HCT116 (cell line): Measurements from ENCODE around the gene ZNF135. TPM values are rescaled to one million over a fixed set of nuclear protein-coding genes. Genes with fewer than 3 reads are reported as not detected.

ENCODE experiments used
- ATAC-seq: fragments of 200-7000 bp; cut with Tn5 transposase; 2 replicates; pipeline ENCODE4 v1.9.1; 2020; ENCODE audit warnings: mild to moderate bottlenecking, moderate library complexity
- BruUV-seq: library from RNA; stranded (reverse); fragments of 400-500 nt; replicated peaks from 2 replicates; lab custom pipeline; 2021; lab: Mats Ljungman, UMichigan
- CTCF ChIA-PET: fragments of 300-600 bp; sonication (Branson Sonifier 250); formaldehyde crosslinking; loops from one replicate; lab custom pipeline; 2021; ENCODE audit warnings: antibody characterized with exemption; lab: Charles Lee
- POLR2A ChIA-PET: fragments of 300-600, 350-600 bp; sonication (Branson Sonifier 250); formaldehyde crosslinking; loops from one replicate; lab custom pipeline; 2021; ENCODE audit warnings: antibody characterized with exemption; lab: Charles Lee
- RAD21 ChIA-PET, 2 experiments: fragments of 300-600 bp; sonication (Branson Sonifier 250); formaldehyde crosslinking; loops; one replicate each; lab custom pipeline; 2023; ENCODE audit warnings: low total read pairs in 2 of 2; ENCODE audit not compliant: uncharacterized antibody in 2 of 2, unreplicated experiment in 2 of 2, low non-redundant PET in 1 of 2; lab: Charles Lee
- DNase-seq: peaks from one replicate; pipeline ENCODE4 v3.0.0-alpha.2; 2010; ENCODE audit warnings: low read depth, low spot score
- H2AFZ ChIP-seq: fragments of 200-600 bp; shearing (Covaris generic), sonication (generic); 2 replicates; pipeline ENCODE4 v1.6.1; 2017; ENCODE audit warnings: low read depth, mixed run types, mixed read lengths, antibody characterized with exemption, low read length; ENCODE audit not compliant: poor library complexity, severe bottlenecking
- H3K27ac ChIP-seq: 2 replicates; pipeline ENCODE4 v1.5.1; 2012; ENCODE audit warnings: low read depth, low read length
- H3K27me3 ChIP-seq: fragments of 200-600 bp; sonication (generic); 2 replicates; pipeline ENCODE4 v1.6.1; 2016; ENCODE audit warnings: mixed run types, low read length, mixed read lengths; ENCODE audit not compliant: insufficient read depth
- H3K36me3 ChIP-seq, 2 experiments: fragments of 200-500 bp in 1 of 2; fragments of 200-600 bp in 1 of 2; sonication (Bioruptor generic) in 1 of 2; sonication (generic) in 1 of 2; 2 replicates each; pipeline versions ENCODE4 v1.5.1 to v1.6.1; 2014 to 2016; ENCODE audit warnings: low read length in 2 of 2, inconsistent platforms in 1 of 2, mixed read lengths in 1 of 2, mixed run types in 1 of 2; ENCODE audit not compliant: insufficient read depth in 2 of 2, control insufficient read depth in 1 of 2
- H3K4me1 ChIP-seq, 2 experiments: fragments of 200-600 bp in 1 of 2; sonication (generic) in 1 of 2; 2 replicates each; pipeline versions ENCODE4 v1.5.1 to v1.6.1; 2012 to 2017; ENCODE audit warnings: low read length in 2 of 2, inconsistent platforms in 1 of 2, mild to moderate bottlenecking in 1 of 2, mixed read lengths in 1 of 2, mixed run types in 1 of 2, moderate library complexity in 1 of 2; ENCODE audit not compliant: insufficient read depth in 2 of 2, control insufficient read depth in 1 of 2
- H3K4me2 ChIP-seq: fragments of 200-600 bp; sonication (generic); 2 replicates; pipeline ENCODE4 v1.6.1; 2017; ENCODE audit warnings: mixed run types, low read length, mixed read lengths
- H3K4me3 ChIP-seq, 2 experiments: fragments of 200-600 bp in 1 of 2; sonication (generic) in 1 of 2; replicated peaks in 1 of 2; 2 replicates each; pipeline ENCODE4 v1.5.1; 2011 to 2016; ENCODE audit warnings: low read length in 2 of 2, control low read depth in 1 of 2, low read depth in 1 of 2, mild to moderate bottlenecking in 1 of 2, mixed read lengths in 1 of 2, mixed run types in 1 of 2
- H3K79me2 ChIP-seq: fragments of 200-600 bp; sonication (generic); 2 replicates; pipeline ENCODE4 v1.6.1; 2017; ENCODE audit warnings: mild to moderate bottlenecking, mixed run types, low read length, moderate library complexity, mixed read lengths; ENCODE audit not compliant: insufficient read depth
- H3K9ac ChIP-seq: fragments of 200-600 bp; sonication (generic); 2 replicates; pipeline ENCODE4 v1.6.1; 2016; ENCODE audit warnings: low read length, mixed read lengths
- H3K9me2 ChIP-seq: fragments of 200-600 bp; sonication (generic), shearing (Covaris generic); 2 replicates; pipeline ENCODE4 v1.6.1; 2017; ENCODE audit warnings: mixed run types, mild to moderate bottlenecking, moderate library complexity; ENCODE audit not compliant: insufficient read depth
- H3K9me3 ChIP-seq, 2 experiments: fragments of 200-500 bp in 1 of 2; fragments of 200-600 bp in 1 of 2; sonication (Bioruptor generic) in 1 of 2; sonication (generic) in 1 of 2; 2 replicates each; pipeline ENCODE4 v1.6.1; 2014 to 2017; ENCODE audit warnings: low read length in 2 of 2, mixed read lengths in 2 of 2, inconsistent platforms in 1 of 2, low read depth in 1 of 2, mild to moderate bottlenecking in 1 of 2, mixed run types in 1 of 2, moderate library complexity in 1 of 2; ENCODE audit not compliant: control insufficient read depth in 1 of 2, insufficient read depth in 1 of 2
- H4K20me1 ChIP-seq: fragments of 200-600 bp; sonication (generic), shearing (Covaris generic); 2 replicates; pipeline ENCODE4 v1.6.1; 2017; ENCODE audit warnings: mixed run types, mild to moderate bottlenecking, moderate library complexity; ENCODE audit not compliant: insufficient read depth
- CBX3 ChIP-seq: IDR thresholded peaks from 2 replicates; pipeline ENCODE4 v1.6.1; 2012; ENCODE audit warnings: low read depth
- CTCF ChIP-seq, 3 experiments: fragments of 200-600 bp in 1 of 3; sonication (generic) in 1 of 3; IDR thresholded peaks in 2 of 3; conservative IDR thresholded peaks in 1 of 3; 2 replicates each; pipeline ENCODE4 v1.5.1; 2012 to 2017; ENCODE audit warnings: low read depth in 2 of 3, low read length in 2 of 3, antibody characterized with exemption in 1 of 3, borderline replicate concordance in 1 of 3, control low read depth in 1 of 3, mild to moderate bottlenecking in 1 of 3, mixed read lengths in 1 of 3, mixed run types in 1 of 3, moderate library complexity in 1 of 3; ENCODE audit not compliant: insufficient read depth in 1 of 3
- EGR1 ChIP-seq: IDR thresholded peaks from 2 replicates; pipeline ENCODE4 v1.6.1; 2012; ENCODE audit warnings: low read depth
- EZH2 ChIP-seq: fragments of 200-600 bp; sonication (generic); IDR thresholded peaks from 2 replicates; pipeline ENCODE4 v1.6.1; 2017; ENCODE audit warnings: antibody characterized with exemption, mixed run types
- EZH2phosphoT487 ChIP-seq: fragments of 200-600 bp; IDR thresholded peaks from 2 replicates; pipeline ENCODE4 v1.6.1; 2018; ENCODE audit warnings: antibody characterized with exemption, borderline replicate concordance
- FOSL1 ChIP-seq: IDR thresholded peaks from 2 replicates; pipeline ENCODE4 v1.6.1; 2012; ENCODE audit warnings: low read depth
- JUND ChIP-seq: IDR thresholded peaks from 2 replicates; pipeline ENCODE4 v1.6.1; 2012
- MAX ChIP-seq: IDR thresholded peaks from 2 replicates; pipeline ENCODE4 v1.6.1; 2012
- POLR2A ChIP-seq: IDR thresholded peaks from 2 replicates; pipeline ENCODE4 v1.7.0; 2011; ENCODE audit warnings: borderline replicate concordance; ENCODE audit not compliant: insufficient read depth, insufficient read length; ENCODE audit errors: extremely low read depth
- POLR2AphosphoS5 ChIP-seq: IDR thresholded peaks from 2 replicates; pipeline ENCODE4 v1.6.1; 2011; ENCODE audit warnings: mild to moderate bottlenecking, low read depth, low read length, moderate library complexity
- RAD21 ChIP-seq: IDR thresholded peaks from 2 replicates; pipeline ENCODE4 v1.6.1; 2012; ENCODE audit warnings: low read depth, mild to moderate bottlenecking
- REST ChIP-seq: IDR thresholded peaks from 2 replicates; pipeline ENCODE4 v1.6.1; 2012; ENCODE audit warnings: low read depth
- SIN3A ChIP-seq: IDR thresholded peaks from 2 replicates; pipeline ENCODE4 v1.6.1; 2012; ENCODE audit warnings: low read depth
- SP1 ChIP-seq: IDR thresholded peaks from 2 replicates; pipeline ENCODE4 v1.6.1; 2012; ENCODE audit warnings: low read depth
- SRF ChIP-seq: IDR thresholded peaks from 2 replicates; pipeline ENCODE4 v1.6.1; 2012; ENCODE audit warnings: low read depth
- TCF7L2 ChIP-seq: IDR thresholded peaks from 2 replicates; pipeline ENCODE4 v1.7.0; 2011; ENCODE audit warnings: borderline replicate concordance, inconsistent platforms; ENCODE audit not compliant: insufficient read depth, insufficient read length; ENCODE audit errors: extremely low read depth
- ZBTB33 ChIP-seq: IDR thresholded peaks from 2 replicates; pipeline ENCODE4 v1.6.1; 2011; ENCODE audit warnings: mild to moderate bottlenecking, low read length, moderate library complexity; ENCODE audit not compliant: insufficient replicate concordance; ENCODE audit errors: extremely low read depth
- intact Hi-C: fragments of 100-400 bp; cut with micrococcal nuclease; formaldehyde crosslinking; loops from 2 replicates; pipeline ENCODE4 v1.10.0; 2022
- total RNA-seq: library from RNA; stranded (reverse); gene quantifications from one replicate; pipeline ENCODE4 v1.2.1, GENCODE V29; 2021; ENCODE audit not compliant: unreplicated experiment

The ZNF135 gene
- total RNA-seq, 1 experiment from 2014 or later, result not detected

GRCh38 chr19:58033741-58034476 lies 25.2 kb upstream of the ZNF135 start, which contains the start of gene ZSCAN1:
ZSCAN1 (plus strand) TSS chr19:58034025; CDS start chr19:58037837, 3,812 bp downstream.
- H3K27ac ChIP-seq, result no peak within 1 kb of the TSS
- RAD21 ChIA-PET, result no interaction called here
- H3K4me2 ChIP-seq, result no peak within 1 kb of the TSS
- CTCF ChIA-PET, result no interaction called here
- BruUV-seq, result no TSS peak
- peaks cover 0 to 10% of the 10 kb centered on the region in 2 experiments; a peak in 2 of 4 replicates for H3K9me3 ChIP-seq
- H3K9me2 ChIP-seq, result no peaks in the 10 kb centered on the region
- no peaks in the 10 kb centered on the region for H4K20me1 ChIP-seq
- no peak within 1 kb of the TSS for H2AFZ ChIP-seq
- POLR2A ChIA-PET, result no interaction called here
- no peaks in the 10 kb centered on the region for H3K27me3 ChIP-seq
- no peaks in the 10 kb centered on the region for H3K4me1 ChIP-seq
- DNase-seq, result no peak
- H3K36me3 ChIP-seq, result no peaks in the 10 kb centered on the region
- no peak within 1 kb of the TSS for H3K4me3 ChIP-seq
- H3K79me2 ChIP-seq, result no peaks in the 10 kb centered on the region
- TF ChIP-seq REST, result no peak
- no peak for TF ChIP-seq ZBTB33
- no peak for TF ChIP-seq EZH2
- no peak for TF ChIP-seq EGR1
- TF ChIP-seq SRF, result no peak
- TF ChIP-seq CBX3, result no peak
- no peak for TF ChIP-seq SIN3A
- TF ChIP-seq JUND, result no peak
- TF ChIP-seq EZH2phosphoT487, result no peak
- no peak for TF ChIP-seq MAX
- TF ChIP-seq POLR2A, result no peak
- TF ChIP-seq POLR2AphosphoS5, result no peak
- TF ChIP-seq FOSL1, result no peak
- TF ChIP-seq SP1, result no peak
- no peak for TF ChIP-seq CTCF (IDR thresholded peaks at IDR 0.05 in 2 of 3, conservative IDR thresholded peaks at IDR 0.05 in 1 of 3; ENCODE audit: borderline replicate concordance in 1 of 3, insufficient read depth in 1 of 3, low read depth in 2 of 3, low read length in 2 of 3)
- no peak for TF ChIP-seq TCF7L2
- TF ChIP-seq RAD21, result no peak
- TF ChIP-seq, all 23 proteins: peak for 0
- ATAC-seq, result no peak
- no peak within 1 kb of the TSS for H3K9ac ChIP-seq
- intact Hi-C loops, result no loop called here
